T-helper 2 cell treated with Interferon-gamma antibody and Interleukin-4, amounts not matched to agents 100 ng/mL and 5 ng/mL, for 36 hours (primary cell): ENCODE measurements around the gene KIAA0319L. TPM values are rescaled to one million over a fixed set of nuclear protein-coding genes. Genes with fewer than 3 reads are reported as not detected.

Source experiments
- intact Hi-C: fragments of 100-400 bp; cut with micrococcal nuclease; formaldehyde crosslinking; loops from one replicate; pipeline ENCODE4 v1.15.1; 2023
- total RNA-seq: library from RNA; stranded (reverse); gene quantifications from 2 replicates; pipeline ENCODE4 v1.2.3, GENCODE V29; 2022

The KIAA0319L gene
- total RNA-seq, 1 donor from 2014 or later = 50.1 TPM

DNA sequence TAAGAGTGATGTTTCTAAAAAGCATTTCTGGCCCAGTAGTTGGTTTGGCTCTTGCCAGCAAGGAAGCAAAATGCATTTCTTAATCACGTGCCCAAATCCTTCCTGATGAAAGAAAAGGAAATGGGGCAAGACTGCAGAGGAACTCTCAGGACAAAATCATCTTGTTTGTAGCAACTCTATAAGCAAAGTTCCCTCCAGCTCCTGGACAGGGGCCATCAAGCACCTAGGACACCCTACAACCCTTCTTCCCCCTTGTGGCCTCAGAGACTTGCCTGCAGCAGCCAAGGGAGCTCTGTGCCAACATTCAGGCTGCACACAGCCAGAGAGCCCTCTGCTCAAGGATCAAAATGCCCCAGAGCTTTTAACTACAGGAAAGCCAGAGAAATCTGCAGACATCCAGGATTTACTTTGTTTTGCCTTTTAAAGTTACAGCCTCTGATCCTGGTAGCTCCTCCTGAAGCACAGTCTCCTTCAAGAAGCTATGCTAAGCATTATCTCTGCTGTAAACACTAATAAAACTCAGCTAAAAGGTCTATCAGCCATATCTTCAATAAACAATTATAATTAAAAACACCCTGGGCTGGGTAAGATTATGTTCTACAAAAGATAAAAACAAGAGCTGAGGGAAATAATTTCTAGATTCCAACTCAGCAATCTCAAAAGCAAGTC, 105.0 kb downstream of the KIAA0319L start:
- intact Hi-C loops = loop anchor here (10.0 kb wide), 2 partner anchors 257 to 263 kb away; partner anchors contain the start of genes C1orf216 and SFPQ

DNA sequence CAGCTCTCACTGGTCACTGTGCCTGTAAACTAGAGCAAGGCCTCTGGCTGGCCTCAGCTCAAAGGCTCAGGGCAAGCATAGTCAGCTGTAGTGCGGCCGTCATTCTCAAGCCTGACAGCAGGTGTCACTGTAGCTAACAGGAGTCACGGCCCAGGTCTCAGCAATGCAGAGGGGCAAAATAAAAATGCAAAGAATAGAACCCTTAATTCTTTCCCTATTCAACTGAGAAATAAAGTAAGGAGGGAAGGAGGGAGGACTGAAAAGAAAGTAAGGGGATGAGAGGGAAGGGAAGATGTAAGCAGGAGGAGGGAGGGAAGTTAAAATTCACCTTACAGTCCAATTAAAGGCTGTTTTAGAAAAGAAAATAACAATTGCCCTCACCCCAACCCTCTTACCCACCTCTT, 106.1 kb downstream of the KIAA0319L start:
- intact Hi-C loops = loop anchor here (1.0 to 10.0 kb wide), 4 partner anchors 56 to 264 kb away; partner anchors contain the start of genes C1orf216 and SFPQ

DNA sequence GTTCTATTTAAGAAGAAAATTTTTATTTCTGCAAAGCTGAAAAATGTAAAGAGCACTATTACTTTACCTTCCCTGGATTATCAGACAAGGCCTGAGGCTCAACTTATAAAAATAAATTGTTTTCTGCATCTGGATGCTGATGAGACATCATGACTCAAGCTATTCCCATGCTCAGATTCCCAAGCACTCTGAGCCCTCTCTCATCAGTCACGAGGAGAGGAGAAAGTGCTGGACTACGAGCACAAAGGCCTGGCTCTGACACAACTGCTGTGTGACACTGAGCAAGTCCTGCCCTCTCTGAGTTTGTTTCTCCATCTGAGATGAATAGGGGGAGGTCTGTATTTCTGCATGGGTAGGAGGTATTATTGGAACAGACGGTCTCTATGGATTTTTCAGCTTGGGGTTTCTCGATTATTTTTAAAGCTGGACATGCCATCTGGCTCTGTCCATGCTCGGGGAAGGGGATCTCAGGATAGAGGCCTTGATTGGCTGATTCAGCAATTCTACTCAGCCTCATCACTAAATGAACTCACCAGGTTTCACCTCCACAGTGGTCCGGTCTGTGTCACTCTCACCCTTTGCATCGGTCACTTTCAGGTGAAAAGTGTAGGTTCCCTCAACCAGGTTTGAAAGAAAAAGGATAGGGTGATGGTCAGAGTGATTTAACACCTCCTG, 107.7 kb downstream of the KIAA0319L start:
- intact Hi-C loops = loop anchor here (2.0 to 10.0 kb wide), 3 partner anchors 57 to 265 kb away; partner anchors contain the start of genes C1orf216 and SFPQ

DNA sequence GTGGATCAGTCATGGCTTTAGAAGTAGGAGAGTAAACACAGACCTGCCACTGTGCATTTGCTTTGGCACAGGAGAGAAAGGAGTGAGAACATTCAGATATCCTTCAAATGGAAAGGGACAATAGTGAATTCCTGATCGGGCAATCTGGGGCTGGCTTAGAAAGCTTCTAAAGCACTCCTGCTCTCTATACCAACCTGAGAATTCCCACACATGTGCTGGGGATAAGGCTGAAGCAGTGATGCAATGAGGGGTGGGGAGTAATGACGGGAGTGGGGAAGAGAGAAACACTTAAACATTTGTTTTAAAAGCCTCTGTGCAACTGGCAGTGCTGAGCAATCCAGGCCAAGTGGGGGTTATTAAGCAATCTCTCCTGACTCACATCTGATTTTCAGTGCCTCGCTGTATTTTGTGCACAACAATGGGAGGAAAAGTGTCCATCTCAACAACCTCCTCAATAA, 108.8 kb downstream of the KIAA0319L start:
- intact Hi-C loops = no loop called here

DNA sequence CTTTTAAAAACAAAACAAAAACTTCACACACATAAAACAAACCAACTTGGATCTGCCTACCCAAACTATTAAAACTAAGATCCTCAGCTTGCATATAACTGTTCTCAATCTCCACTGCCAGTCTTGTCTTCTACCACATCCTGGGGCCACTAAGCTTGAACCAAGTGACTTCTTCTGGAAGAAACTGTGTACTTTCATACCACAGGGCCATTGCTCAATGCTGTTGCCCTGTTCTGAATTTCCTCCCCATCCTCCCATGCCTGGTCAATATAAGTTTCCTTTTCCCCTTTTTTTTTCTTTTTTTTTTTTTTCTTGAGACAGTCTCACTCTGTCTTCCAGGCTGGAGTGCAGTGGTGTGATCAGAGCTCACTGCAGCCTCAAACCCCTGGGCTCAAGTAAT, 109.9 kb downstream of the KIAA0319L start:
- intact Hi-C loops = no loop called here

DNA sequence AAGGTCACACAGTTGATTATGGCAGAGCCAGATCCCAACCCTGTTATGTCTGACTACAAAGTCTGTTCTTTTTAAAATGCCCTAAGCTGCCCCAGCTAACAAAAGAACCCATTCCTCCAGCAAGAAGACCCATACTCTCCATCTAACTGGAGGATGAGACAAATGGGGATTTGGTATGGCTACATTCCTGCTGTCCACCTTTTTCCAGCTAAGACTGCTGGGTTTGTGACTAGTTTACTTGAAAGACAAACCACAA, 112.8 kb downstream of the KIAA0319L start:
- intact Hi-C loops = no loop called here

DNA sequence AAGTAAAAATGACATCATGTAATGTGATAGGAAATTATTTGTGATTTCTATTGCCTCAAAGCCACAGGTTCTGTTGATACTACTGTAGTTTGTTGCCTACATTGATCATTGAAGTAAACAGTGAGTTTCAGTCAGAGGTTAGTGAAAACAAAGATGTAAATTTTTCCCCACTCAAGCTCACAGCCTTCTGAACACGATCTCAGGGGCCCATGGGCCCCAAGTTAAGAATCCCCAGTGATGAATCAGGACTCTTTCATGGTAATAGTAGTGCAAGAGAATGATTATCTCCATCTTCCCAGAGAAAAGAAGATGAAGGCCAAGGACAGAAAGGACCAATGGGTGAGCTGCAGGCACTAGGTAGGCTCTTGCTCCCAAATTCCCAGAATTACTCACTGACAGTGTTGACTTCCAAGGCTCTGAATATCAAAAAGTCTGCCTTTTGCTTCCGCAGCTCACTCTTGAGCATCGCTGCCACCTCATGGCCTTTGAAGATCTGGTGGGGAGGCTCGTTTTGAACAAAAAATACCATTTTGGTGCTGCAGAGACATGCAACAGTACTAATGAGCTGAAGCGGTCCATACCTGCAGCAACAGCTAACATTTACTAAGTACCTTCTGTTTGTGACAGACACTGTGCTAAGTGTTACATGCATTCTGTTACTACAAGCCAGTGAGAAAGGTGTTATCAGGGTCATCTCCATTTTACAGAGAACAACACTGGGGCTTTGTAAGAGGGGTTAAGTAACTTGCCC, 113.3 kb downstream of the KIAA0319L start:
- intact Hi-C loops = no loop called here

DNA sequence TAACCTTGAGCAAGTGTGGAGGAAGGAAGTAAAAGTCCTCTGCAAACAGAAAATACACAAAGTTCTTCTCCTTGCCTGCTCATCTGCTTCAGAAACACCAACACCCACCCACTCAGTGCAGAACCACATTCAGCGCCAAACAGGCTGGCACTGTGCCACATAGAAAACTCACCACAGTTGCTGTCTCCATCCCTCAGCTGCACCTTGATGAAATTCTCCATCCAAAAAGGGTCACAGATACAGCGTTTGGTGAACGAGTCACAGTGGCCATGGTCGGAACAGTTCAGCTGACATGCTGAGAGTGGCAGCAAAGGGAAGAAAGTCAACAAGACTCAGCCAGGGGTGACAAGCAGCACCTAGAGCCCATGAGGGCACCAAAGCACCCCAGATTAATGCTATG, 114.5 kb downstream of the KIAA0319L start:
- intact Hi-C loops = no loop called here

DNA sequence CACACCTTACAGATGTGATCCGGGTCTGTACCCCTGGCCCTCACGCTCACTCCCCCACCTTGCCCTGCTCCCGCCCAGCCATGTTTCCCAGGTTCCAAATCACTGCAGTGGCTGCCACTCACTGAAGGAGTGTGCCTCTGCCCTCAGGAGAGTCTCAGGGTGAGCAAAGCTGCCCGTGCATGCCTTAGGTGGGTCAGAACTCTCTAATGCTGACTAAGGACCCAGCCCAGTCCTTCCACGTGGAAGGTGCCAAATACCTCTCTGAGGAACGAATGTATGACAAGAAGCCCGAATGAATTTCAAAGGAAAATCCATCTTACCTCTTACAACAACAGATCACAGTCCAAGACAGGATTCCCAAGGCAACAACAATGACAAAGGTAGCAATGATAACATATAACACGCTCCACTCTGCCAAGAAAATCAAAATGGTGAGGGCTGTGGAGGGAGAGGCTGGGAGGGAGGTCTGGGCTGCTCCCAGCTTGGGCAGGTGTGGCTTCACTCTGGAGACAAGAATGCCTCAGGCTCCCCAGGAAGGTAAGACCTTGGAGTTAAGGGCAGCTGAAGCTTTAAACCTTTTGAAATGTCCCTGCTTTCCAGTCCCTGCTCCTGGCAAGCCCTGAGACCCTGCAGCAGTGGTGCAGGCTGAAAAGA, 115.2 kb downstream of the KIAA0319L start:
- intact Hi-C loops = no loop called here

DNA sequence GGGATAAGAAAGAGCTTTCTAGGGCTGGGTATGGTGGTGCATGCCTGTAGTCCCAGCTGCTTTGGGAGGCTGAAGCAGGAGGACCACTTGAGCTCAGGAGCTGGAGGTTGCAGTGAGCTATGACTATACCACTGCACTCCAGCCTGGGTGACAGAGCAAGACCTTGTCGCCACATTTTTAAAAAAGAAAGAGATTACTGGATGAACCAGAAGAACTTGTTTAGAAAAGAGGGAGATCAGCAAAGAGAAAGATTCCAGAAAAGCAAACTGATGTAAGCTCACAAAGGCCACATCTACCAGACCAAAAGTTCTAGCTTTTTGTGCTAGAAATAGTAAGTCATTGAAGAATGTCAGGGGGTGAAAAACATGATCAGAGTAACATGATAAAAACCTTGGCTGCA, 117.6 kb downstream of the KIAA0319L start:
- intact Hi-C loops = no loop called here

DNA sequence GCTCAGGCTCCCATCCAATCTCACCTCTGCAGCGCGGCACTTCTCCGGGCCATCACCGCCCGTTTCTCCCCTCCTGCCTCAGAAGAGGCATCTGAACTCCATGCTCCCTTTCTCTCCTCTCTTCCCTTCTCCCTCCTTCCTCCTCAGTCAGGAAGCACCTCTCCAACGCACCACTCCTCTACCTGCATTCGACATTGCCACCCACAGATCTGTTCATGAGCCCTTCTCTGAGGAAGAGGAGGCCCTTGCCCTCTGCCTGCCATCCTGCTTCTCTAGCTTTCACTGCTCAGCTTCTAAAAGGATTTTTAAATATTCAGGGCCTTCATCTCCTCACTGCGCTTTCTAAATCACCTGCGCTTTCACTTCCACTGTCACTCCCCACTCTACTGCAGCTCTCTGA, 120.0 kb downstream of the KIAA0319L start:
- intact Hi-C loops = no loop called here

DNA sequence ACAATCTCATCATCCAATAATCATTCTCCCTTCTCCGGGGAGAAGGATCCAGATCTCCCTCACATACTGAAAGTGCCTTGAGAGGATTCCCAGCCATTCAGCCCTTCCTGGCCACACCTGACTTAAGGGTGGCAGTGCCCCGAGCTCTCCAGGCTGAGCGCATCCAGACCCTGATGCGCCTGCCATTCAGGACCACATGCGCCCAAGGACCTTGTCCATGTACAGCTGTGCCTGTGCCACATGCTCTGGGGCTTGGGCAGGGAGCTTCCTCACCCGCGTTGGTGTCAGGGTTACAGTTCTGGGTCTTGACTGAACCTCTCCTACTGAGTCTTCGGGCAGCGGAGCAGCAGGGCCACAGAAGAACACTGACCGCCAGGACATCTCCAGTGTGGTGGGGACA, 121.1 kb downstream of the KIAA0319L start:
- intact Hi-C loops = no loop called here

DNA sequence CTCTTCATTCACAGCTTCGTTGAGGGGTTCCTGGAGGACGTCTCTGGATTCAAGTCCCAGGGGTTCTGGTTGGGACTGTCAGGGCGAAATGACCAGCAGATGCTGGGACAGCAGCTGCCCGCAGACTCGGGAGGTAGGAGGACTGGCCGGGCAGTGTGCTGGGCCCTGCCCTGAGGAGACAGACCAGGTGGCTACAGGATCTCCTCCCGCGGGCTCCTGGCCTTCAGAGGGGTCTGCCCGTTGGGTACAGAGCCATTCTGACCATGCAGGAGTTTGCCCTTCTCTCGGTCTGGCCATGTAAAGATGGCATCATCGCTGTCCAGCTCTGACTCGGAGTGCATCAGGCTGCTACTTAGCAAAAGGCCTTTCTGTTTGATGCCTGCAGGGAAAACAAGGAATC, 122.5 kb downstream of the KIAA0319L start:
- intact Hi-C loops = no loop called here

DNA sequence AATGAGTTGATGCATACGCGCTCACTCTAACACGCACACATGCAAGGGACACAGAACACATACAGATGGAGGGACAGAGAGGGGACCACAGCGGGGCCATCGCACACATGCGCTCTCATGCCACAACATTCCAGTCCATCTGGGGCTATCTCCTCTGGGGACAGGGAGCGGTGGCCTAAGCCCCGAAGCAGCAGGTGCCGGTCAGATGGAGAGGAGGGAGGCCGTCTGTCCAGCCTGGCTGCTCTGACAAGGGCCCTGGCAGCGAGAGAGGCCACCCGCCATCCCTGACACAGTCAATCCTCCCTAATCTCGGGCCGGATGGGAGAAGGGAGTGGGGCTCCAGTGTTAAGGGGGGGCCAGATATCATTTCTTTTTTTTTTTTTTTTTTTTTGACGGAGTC, 123.5 kb downstream of the KIAA0319L start:
- intact Hi-C loops = no loop called here

DNA sequence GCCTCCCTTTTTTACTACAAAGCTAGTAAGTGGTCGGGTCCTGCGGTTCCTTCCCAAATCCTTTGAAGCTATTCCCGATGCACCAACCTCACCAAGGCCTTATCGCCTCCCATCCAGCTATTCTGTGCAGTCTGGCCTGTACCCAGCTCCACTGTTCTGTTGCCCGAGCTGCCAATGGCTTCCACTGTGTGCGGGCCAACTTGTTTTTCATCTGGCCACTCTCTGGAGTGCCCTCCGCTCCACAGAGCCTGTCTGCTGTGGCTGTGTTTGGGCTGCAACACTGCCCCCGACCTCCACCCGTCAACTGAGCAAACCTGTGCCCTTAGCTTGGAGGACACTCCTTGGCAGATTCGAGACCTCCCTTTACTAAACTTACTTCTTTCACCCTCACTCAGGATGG, 125.0 kb downstream of the KIAA0319L start:
- intact Hi-C loops = no loop called here

DNA sequence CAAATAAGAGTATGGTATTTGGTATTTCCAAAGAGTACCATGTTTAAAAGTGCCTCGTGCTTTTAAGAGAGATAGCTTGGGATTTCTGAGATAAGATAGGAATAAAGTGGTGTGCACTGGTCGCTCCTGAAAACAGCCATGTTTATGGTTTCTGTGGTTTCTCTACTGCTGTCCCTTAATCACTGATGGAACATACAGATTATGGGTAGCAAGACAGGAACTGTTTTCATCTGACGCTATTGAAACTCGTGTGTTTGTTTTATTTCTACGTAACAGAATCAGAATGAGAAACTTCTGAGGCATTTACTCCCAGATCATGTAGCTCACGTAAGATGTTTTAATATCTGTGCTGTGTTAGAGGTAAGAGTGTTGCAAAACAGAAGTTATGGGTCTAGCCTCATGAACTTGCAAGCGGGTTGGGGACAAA, 126.0 kb downstream of the KIAA0319L start:
- intact Hi-C loops = no loop called here

DNA sequence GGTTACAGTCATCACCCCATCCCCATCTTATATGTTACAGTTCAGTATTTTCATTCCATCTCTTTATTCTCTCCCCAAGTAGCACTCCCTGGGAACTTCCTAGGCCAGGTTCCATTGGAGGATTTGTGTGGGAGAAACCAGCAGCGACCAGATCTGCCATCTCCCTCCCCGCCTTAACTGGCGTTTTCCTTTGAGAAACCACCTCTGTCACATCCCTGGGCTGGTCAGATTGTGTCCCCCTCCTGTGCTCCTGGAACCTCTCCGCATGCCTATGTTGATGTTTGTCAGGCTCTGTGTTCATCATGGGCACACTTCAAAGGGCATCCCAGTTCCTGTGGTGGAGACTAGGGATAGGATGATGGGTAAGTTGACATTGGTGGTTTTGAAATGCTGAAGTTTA, 126.4 kb downstream of the KIAA0319L start:
- intact Hi-C loops = no loop called here

DNA sequence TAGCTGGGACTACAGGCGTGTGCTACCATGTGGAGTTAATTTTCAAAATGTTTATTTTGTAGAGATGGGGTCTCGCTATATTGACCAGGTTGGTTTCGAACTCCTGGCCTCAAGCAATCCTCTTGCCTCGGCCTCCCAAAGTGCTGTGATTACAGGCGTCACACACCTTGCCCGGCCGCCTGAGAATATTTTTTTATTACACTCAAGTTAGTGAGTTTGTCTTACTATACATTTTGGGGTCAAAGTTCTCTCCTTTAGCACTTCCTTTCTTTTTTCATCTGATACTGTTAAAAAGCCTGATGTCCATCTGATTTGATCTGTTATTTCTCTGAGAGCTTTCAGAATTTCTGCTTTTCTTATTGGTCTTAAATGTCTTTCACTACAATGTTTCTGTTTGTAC, 128.8 kb downstream of the KIAA0319L start:
- intact Hi-C loops = no loop called here

DNA sequence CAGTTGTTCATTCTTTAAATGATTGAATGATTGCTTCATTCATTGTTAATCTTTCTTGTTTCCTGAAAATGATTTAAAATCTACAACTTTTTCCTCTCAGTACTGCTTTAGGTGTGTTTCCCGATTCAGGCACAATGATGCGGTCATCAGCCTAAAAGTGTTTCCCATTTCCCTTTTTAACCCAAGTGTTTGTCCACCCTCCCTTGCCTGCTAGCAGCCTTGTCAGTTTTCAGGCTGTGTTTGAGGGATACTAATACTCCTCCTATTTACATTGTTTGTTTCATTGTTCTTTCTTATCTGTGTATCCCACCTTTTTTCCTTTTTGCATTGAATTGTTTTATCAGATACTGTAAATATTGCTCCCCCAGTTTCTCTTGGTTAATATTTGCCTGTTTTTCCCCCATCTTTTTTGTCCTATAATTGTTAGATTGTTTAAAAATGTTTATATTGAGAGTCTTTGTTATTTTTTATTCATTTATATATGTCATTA, 131.1 kb downstream of the KIAA0319L start:
- intact Hi-C loops = no loop called here

DNA sequence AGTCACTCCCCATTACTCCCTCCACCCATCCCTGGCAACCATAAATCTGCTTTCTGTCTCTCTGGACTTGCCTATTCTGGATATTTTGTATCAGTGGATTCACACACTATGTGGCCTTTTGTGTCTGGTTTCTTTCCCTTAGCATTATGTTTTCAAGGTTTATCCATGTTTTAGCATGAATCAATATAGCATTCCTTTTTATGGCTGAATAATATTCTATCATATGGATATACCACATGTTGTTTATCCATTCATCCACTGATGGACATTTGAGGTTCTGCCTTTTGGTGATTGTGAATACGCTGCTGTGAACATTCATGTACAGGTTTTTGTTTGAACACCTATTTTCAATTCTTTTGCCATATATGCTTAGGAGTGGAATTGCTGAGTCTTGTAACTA, 148.3 kb downstream of the KIAA0319L start:
- intact Hi-C loops = no loop called here

DNA sequence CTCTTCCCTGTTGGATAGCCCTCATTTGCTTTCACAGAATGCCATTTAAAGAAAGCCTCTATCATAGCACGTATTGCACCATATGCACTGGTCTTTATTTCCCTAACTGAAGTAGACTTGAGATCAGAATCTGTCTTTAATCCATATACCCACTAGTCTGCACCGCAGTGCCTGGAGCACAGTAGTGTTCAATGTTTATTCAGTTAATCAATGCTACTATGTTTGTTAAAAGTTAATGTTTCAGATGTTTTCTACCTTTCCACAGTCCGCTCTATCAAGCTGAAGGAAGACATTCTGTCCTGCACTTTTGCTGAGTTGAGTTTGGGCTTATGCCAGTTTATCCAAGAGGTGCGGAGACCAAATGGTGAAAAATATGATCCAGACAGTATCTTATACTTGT, 149.5 kb downstream of the KIAA0319L start:
- intact Hi-C loops = no loop called here

DNA sequence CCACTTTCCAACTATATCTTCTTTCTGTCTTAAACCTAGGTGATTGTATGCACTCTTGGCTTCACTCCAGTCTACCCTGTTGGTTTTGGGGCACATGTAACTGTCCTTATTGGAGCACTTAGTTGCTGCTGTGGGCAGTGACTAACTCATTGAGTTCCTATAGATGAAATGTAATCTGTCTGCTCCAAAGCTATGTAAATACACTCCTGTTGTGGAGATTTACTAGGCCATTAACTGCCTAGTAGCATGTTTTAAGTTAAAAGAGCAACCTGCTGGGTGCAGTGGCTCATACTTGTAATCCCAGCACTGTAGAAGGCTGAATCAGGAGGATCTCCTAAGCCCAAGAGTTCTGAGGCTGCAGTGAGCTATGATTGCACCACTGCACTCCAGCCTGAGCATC, 151.1 kb downstream of the KIAA0319L start:
- intact Hi-C loops = no loop called here
